H1 (cell line): ENCODE results near the gene SLC25A15. TPM values are rescaled to one million over a fixed set of nuclear protein-coding genes. Genes with fewer than 3 reads are reported as not detected.

Experiments
- RXRA ChIP-seq: IDR thresholded peaks from 2 replicates; pipeline ENCODE4 v1.6.1; 2011; ENCODE audit warnings: low read depth, mild to moderate bottlenecking, low read length, moderate library complexity; ENCODE audit not compliant: insufficient read depth
- SRF ChIP-seq: IDR thresholded peaks from 2 replicates; pipeline ENCODE4 v1.6.1; 2011; ENCODE audit warnings: mild to moderate bottlenecking, low read depth, low read length, moderate library complexity
- polyA plus RNA-seq, 7 experiments: library from polyadenylated mRNA; depleted of rRNA in 3 of 7; stranded (reverse) in 5 of 7; unstranded in 2 of 7; fragments of >200 nt in 5 of 7; fragments of 200-250 nt in 2 of 7; gene quantifications; 1 replicate in 5 of 7; 2 replicates in 1 of 7; 4 replicates in 1 of 7; pipeline versions ENCODE4 v1.2.1 to v1.2.3, GENCODE V29; 2011 to 2013; ENCODE audit warnings: missing spikeins in 2 of 7, mixed read lengths in 2 of 7
- total RNA-seq: library from RNA; stranded (reverse); fragmentation: NEBNext Ultra II Directional; extraction: Animal tissue kit (Norgen Biotek cat#: 25700); gene quantifications from 2 replicates; pipeline ENCODE4 v1.2.1, GENCODE V29; 2021

The SLC25A15 gene
- total and polyA plus RNA-seq, 2 of the 8 experiments (the other 6 are each of a cell fraction or from before 2014, with no cell fraction given): 12.4 to 23.4 TPM

DNA sequence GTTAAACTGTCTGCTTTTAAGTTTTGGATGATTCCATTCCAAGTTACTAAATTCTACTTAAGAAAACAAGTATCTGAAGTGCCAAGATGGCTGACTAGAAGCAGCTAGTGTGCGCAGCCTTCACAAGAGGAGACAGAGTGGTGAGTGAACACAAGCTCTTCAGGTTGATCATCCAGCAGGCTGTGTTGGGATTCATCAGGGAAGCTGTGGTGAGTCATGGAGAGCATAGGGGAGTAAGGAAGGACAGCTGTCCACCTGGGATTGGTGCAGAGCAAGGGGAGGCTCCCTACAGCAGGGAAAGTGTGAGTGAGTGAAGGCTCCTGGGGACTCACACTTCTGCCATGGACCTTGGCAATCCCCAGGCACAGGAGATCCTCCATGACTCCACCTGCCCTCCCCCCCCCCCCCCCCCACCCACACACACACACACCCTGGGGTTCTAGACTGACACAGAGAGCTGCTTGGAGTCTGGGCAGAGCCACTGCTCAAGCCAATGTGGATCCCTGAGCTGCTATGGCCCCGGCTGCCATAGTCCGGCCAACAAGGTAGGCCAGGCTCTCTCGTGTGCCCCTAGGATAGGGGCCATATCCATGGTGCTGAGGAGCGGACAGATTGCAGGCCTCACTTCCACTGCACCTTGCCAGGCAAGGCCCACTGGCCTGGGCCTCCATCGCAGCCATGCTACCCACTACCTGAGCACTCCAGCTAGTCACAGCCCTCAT is 23.5 kb downstream of the SLC25A15 start (continued):
- no peak for TF ChIP-seq SRF
- TF ChIP-seq RXRA: no peak
